H1 (cell line): ENCODE data around the gene MOSMO.

Experiments used
- EZH2 ChIP-seq: fragments of 200-600 bp; sonication (generic); IDR thresholded peaks from 2 replicates; pipeline ENCODE4 v1.7.1; 2012; ENCODE audit warnings: low read depth, mild to moderate bottlenecking, moderate library complexity, low read length, inconsistent platforms; ENCODE audit not compliant: severe bottlenecking
- RAD21 ChIP-seq, 2 experiments: IDR thresholded peaks in 1 of 2; conservative IDR thresholded peaks in 1 of 2; 2 replicates each; pipeline ENCODE4 v1.6.1; 2011; ENCODE audit warnings: low read depth in 2 of 2, low read length in 2 of 2, improper control_type of control experiment in 1 of 2, inconsistent platforms in 1 of 2, mild to moderate bottlenecking in 1 of 2, moderate library complexity in 1 of 2

GRCh38 chr16:22013486-22013885, 5.6 kb downstream of the MOSMO start:
- TF ChIP-seq RAD21 (IDR thresholded peaks at IDR 0.05 in 1 of 2, conservative IDR thresholded peaks at IDR 0.05 in 1 of 2; ENCODE audit: low read depth in 2 of 2, low read length in 2 of 2) (no peak), EZH2 (no peak)
